GM19324 (cell line): ENCODE results near the gene GSTP1.
A peak's percentile ranks its signal among the peaks of the same experiment; 100 is the strongest.
"Not testable (repeated sequence)": the region's sequence is repeated elsewhere in the genome, so short reads cannot be mapped to it uniquely, and the experiment has no call there.

ENCODE experiments used
- ATAC-seq: cut with Tn5 transposase; IDR thresholded peaks from one replicate; pipeline ENCODE4 v1.9.1; 2021; ENCODE audit warnings: mild to moderate bottlenecking, moderate library complexity; ENCODE audit not compliant: unreplicated experiment, low FRiP score

Gene GSTP1

GRCh38 chr11:67583247-67584204 lies at the start of gene GSTP1:
Gene GSTP1, plus strand, starts transcription at chr11:67583812. Its CDS starts 32 bp downstream, at chr11:67583844.
- ATAC-seq: peak; percentile 77

DNA sequence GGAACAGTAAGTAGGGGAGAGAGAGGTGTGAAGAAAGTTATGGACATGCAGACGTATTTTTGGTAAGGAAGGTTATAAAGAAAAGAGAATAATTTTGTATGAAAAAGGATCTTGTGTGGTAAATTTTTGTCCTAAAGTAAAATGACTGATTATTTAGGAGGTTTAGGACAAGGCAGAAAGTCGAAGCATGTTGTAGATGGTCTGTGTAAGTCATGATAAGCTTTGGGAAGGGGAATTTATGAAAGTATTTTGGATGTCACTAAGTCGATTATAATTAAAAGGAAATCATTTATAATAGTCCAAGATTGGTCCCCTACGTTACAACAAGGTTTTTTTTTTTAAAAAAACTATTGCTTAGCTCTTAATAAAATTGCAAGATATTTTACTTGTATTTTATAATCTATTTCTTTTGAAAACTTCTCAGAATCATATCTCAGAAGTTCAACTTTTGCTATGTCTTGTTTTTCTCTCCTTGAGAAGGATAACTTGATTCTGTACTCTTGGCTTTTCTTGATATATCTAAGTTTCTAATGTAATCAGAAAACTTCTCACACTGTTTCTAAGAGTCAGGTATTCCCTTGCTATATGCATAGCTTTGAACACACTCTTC lies 49.4 kb upstream of the GSTP1 start:
- no peak for ATAC-seq

DNA sequence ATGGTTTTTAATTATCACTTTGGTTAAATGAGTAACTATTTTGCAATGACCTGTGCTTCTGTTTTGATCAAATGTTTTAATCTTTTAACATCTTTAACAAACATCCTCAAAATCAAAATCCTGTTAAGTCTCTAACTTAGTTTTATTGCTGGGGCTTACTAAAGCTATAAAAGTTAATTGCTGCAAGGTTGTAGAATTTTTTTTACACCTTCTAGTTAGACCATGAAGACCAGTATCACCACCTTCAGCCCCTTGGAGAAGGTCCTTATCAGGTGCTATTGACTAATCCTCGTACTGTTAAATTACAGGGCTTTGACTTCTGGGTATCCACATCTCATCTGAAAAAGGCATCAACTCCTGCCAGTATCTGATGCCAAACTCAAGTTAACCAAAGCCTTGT lies 48.1 kb upstream of the GSTP1 start:
- no peak for ATAC-seq

DNA sequence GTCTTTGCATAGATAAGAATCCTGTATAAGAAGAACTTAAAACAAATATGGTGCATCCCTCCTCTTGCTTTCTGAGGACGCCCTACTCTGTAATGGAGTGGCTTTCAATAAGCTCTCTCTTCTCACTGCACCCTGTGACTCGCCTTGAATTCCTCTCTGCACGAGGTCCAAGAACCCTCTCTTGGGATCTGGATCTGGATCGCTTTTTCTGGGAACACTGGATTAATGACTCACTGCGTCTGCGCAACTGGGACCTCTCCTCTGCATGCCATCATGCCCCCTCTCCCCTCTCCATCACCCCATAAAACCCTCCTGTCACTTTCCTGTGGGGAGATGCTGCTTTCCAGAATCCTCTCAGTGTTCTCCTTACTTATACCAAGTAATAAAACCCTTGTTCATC lies 45.3 kb upstream of the GSTP1 start:
- ATAC-seq: no peak

DNA sequence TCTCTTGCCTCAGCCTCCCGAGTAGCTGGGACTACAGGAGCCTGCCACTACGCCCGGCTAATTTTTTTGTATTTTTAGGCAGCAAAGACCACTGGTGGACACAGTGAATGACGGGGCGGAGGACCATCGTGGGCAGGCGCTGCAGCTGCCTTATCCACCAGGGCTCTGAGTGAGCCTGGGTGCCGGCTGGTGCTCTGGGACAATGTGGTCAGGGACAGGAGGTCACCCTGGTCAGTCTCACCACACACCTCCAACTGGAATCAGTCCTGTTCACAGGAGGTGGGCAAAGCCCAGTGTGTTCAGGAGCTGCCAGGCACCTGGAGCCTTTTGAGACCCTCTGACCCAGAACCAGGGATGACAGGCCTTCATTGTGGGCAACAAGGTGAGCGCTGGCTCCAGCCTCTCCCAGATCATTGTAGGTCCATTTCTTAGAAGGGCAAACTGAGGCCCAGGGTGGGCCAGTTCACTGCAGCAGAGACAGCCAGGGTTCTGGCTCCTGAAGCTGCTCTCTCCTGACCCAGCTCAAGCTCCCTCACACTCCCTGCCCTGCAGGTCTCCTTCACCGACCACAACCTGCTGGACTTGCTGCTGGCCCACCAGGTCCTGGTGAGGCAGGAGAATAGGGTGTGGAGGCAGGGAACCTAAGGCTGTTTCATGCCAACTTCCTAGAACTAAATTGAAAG lies 44.6 kb upstream of the GSTP1 start:
- no peak for ATAC-seq

DNA sequence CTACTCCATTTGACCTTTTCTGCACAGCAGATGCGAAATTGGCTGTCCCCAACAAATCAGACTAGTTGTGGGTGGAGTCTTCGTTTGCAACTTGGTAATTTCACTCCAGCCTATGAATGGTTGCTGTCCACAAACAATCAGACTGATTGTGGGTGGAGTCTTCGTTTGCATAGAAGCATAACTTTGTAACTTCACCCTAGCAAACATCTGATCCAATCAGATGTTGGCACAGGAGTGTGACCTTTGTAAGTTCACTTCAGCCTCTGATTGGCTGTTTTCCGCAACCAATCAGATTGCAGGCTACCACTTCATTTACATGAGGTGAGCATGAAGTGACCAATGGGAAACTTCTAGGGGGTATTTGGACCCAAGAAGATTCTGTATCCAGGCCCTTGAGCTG lies 44.1 kb upstream of the GSTP1 start:
- ATAC-seq: no peak

DNA sequence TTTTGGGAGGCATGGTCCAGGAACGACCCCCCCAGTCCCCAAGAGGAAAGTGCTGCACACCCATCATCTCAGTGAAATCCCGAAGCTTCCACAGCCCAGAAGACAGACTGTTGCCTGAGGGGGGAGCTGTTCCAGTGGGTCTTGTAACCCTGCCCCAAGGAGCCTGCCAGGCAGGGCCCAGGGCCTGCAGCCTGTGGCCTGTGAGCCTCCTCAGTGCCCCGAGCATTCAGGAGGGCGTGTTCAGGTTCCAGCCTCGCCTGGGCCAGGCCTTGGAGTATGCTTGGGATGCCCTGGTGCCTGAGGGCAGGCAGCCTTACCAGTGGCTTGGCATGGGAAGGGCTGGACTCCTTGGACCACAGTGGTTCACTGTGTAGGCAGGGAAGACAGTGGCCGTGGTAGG lies 42.4 kb upstream of the GSTP1 start:
- ATAC-seq: no peak

DNA sequence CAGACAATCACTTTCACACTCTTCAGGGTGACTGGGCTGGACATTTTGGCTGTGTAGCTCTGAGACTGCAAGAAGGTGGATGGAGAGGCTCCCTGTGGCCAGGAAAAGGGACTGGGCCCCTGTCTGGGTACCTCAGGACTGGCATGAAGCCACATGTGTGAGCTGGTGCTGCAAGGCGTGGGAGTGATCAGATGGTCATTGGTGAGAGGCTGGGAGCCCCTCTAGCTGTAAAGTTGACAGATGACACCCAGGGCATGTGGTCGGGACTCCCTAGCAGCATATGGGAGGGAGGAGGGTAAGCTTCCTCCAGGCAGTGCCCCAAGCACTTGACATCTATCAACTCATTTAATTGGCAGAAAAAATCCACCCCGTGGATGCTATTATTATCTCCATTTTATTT lies 41.4 kb upstream of the GSTP1 start:
- ATAC-seq: no peak

DNA sequence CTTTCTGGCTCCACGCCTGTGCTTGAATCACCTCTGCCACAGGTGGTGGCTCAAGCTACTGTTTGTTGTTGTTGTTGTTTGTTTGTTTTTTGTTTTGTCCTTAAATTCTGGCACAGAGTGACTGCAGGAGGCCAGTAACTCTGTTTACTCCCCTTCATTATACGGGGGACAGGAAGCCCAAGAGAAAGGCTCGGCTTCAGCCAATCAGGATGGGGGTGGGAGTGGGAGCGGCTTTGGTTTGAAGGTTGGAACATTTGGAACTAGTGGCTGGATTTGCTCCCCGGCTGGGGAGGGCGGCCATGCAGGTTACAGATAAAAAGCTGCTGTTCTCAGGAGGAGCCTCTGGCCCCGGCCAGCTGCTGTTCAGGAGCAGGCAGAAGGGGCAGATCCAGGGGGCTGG lies 40.6 kb upstream of the GSTP1 start:
- ATAC-seq: no peak

DNA sequence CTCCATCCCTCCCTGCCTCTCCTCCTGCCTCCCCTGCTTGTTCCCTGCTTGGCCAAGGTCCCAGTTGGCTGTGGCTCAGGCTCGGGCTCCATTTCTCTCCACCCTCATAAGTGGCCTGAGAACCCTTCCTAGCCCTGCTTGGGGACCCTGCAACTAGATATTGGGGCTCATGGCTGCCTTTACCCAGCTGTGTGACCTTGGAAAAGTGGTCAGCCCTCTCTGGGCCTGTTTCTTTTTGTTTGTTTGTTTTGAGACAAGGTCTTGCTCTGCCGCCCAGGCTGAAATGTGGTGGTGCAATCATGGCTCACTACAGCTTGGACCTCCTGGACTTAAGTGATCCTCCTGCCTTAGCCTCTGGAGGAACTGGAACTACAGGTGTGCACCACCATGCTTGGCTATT lies 40.0 kb upstream of the GSTP1 start:
- ATAC-seq: no peak

DNA sequence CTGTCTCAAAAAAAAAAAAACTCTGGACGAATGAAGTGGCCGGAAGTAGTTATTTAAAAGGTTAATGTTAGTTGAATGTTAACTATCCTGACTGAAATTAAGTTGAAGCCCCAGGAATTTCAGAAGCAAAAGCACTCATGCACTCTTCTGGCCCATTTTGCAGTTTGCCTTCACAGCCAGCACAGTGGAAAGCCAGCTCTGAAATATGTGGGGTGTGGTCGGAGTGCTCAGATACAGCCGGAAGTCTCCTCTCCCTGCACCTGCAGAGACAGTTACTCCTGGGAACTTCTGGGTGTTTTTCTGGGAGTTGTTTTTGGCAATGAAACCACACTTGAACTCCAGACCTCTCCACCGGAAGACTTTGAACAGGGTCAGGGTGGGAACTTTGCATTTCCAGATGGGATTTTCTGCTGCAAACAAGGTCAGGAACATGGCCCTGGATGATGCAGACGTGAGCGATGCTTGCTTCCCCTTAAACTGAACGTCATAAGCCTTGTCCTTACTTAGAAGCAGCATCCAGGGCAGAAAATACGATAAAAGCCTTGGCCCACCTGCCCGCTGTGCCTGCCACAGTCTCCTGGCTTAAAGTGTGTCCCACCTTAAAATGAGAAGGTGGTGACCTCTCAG lies 38.9 kb upstream of the GSTP1 start:
- no peak for ATAC-seq

DNA sequence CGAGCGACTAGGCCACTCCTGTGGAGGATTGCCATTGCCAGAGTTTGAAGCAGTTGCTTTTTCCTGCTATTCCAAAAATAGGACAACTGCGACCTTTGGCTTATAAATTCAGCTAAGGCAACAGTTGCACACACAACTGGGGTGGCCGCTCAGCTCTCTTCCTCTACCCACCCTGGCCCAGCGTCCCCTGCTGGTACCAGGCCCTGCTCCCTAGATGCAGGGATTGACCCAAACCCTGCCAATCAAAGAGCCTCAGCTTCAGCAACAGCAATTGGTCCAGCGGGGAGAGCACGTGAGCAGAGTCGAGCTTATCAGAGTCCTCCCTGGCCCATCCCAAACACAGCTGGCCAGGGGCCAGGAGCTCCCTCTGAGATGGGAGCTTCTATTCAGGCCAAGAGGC lies 38.3 kb upstream of the GSTP1 start:
- no peak for ATAC-seq

- ATAC-seq: not testable (repeated sequence)
These were observed 35.5 kb upstream of the GSTP1 start for GRCh38 chr11:67548112-67548511.

DNA sequence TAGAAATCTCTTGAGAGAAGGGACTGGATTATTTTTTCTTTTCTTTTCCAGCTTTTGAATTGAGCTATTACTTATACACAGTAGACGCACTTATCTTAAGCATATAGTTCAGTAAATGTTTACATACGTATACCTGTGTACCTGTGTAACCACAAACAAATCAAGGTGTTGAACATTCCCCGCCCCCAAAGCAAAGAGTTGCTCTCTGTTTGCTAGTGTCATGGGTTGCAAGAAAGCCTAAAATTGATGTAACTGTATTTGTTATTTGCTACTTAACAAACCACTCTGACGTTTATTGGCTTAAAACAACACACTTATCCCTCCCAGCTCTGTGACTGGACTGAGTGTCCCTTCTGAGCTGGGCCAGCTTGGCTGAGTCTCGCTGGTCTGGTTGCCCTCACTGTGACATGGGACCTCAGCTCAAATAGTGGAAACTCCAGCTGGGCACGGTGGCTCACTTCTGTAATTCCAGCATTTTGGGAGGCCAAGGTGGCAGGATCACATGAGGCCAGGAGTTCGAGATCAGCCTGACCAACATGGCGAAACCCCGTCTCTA lies 35.0 kb upstream of the GSTP1 start:
- no peak for ATAC-seq

DNA sequence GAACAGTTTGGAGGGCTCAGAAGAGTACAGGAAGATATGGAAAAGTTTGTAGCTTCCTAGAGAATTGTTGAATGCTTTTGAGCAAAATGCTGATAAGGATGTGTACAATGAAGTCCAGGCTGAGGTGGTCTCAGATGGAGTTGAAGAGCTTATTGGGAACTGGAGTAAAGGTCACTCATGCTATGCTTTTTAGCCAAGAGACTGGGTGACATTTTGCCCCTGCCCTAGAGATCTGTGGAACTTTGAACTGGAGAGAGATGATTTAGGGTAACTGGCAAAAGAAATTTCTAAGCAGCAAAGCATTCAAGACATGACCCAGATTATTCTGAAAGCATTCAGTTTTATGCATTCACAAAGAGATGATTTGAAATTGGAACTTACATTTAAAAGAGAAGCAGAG lies 32.5 kb upstream of the GSTP1 start:
- no peak for ATAC-seq

DNA sequence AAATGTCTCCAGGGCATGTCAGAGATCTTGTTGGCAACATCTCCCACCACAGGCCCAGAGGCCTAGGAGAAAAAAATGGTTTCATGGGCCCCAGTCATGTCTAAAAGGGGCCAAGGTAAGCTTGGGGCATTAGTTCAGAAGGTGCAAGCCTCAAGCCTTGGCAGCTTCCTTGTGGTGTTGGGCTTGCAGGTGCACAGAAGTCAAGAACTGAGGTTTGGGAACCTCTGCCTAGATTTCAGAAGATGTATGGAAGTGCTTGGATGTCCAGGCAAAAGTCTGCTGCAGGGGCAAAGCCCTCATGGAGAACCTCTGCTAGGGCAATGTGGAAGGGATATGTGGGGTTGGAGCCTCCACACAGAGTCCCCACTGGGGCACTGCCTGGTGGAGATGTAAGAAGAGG lies 31.9 kb upstream of the GSTP1 start:
- ATAC-seq: not testable (repeated sequence)

- no peak for ATAC-seq
These were observed 27.4 kb upstream of the GSTP1 start for GRCh38 chr11:67556244-67556643.

DNA sequence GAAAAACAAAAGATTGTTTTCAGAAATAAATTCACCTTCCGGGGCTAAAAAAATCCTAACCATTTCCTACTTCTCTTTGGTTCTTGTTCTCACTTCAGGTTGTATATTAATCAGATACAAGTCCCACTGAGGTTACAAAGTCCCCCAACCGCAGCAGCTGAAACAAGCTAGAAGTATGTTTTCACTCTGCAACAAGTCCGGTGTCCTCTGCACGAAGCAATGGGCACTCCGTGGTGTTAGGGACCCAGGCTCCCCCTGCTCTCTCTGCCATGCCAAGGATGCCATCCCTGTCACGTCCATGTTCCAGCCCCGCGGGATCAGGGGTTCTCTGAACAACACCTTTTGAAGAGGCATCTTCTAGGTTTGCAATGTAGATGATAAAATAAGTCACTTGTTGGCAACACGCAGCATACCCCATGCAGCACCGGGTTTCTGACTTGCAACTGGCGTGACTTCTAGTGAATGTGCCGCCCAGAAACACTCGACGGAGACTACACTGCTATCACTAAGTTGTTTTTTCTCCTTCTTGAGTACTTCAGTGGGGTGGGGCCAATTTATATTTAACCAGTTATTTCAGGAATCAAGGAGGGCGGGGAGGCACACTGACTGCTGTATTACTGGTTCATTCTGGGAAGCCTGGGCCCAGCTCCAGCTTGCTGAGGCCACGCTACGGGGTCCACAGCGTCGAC lies 25.4 kb upstream of the GSTP1 start:
- ATAC-seq: no peak

DNA sequence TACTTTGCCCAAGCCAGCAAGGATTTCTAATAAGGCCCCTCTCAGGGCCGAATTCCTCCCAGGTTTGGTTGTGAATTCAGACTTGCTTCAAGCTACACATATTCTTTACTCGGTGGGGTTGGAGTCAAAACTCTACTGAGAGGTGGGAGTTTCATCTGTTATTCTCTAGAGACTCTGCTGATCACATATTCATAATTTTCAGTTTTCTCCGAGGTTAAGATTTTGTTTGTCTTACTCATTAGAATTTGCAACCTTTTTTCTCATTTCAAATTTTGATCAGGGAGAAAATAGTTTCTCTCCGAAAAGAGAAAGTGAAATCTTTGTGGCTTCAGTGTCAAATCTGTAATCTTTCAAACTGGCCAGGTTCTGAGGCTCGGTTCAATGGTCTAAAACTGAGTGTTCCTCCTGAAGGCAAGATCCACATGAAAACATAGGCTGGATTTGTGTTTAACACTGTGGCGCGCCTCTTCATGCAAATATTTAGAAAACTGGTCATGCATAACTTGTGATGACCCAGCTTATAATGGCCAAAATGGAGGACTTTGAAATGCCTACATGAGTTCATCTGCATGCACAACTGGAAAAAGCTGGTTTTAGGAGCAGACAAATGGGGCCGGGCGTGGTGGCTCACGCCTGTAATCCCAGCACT lies 21.5 kb upstream of the GSTP1 start:
- ATAC-seq: no peak
